Measurements from ENCODE around the gene VSIG2. TPM values are rescaled to one million over a fixed set of nuclear protein-coding genes. Genes with fewer than 3 reads are reported as not detected.

VSIG2 gene
- total RNA-seq, 1 donor from 2014 or later: not detected

GRCh38 chr11:124745835-124746620 is 6.0 kb downstream of the VSIG2 start:
- Mint-ChIP-seq H3K27me3 (ENCODE audit: low read depth) (peaks cover 97% of the 10 kb centered on the region), H3K36me3 (ENCODE audit: low read depth) (peaks cover 6% of the 10 kb centered on the region), H3K27ac (ENCODE audit: unreplicated experiment) (no peak overlapping the region), H3K4me1 (peaks cover 26% of the 10 kb centered on the region), H3K4me3 (peak overlapping the region; percentile 87), H3K9me3 (no peaks in the 10 kb centered on the region)
- peak; percentile 52 for TF ChIP-seq CTCF (conservative IDR thresholded peaks at IDR 0.05)
- no peak for DNase-seq (ENCODE audit: low read depth, low spot score)

GRCh38 chr11:124745270-124745834 is 6.7 kb downstream of the VSIG2 start:
- Mint-ChIP-seq H3K9me3 (no peaks in the 10 kb centered on the region), H3K27me3 (ENCODE audit: low read depth) (peaks cover 100% of the 10 kb centered on the region), H3K36me3 (ENCODE audit: low read depth) (peaks cover 6% of the 10 kb centered on the region), H3K27ac (ENCODE audit: unreplicated experiment) (no peak overlapping the region), H3K4me3 (peak overlapping the region; percentile 74), H3K4me1 (peaks cover 30% of the 10 kb centered on the region)
- no peak for TF ChIP-seq CTCF (conservative IDR thresholded peaks at IDR 0.05)
- DNase-seq (ENCODE audit: low read depth, low spot score): no peak

- peaks cover 91% of the 10 kb centered on the region for H3K27me3 Mint-ChIP-seq (ENCODE audit: low read depth)
- peaks cover 43% of the 10 kb centered on the region for H3K4me1 Mint-ChIP-seq
- no peaks in the 10 kb centered on the region for H3K9me3 Mint-ChIP-seq
- no peak for DNase-seq (ENCODE audit: low read depth, low spot score)
- H3K4me3 Mint-ChIP-seq: no peak overlapping the region
- H3K27ac Mint-ChIP-seq (ENCODE audit: unreplicated experiment): no peak overlapping the region
- no peak for TF ChIP-seq CTCF (conservative IDR thresholded peaks at IDR 0.05)
- peaks cover 6% of the 10 kb centered on the region for H3K36me3 Mint-ChIP-seq (ENCODE audit: low read depth)
These were observed 9.0 kb downstream of the VSIG2 start for GRCh38 chr11:124743050-124743449.

GRCh38 chr11:124742555-124742954 is 9.5 kb downstream of the VSIG2 start:
- no peak overlapping the region for H3K27ac Mint-ChIP-seq (ENCODE audit: unreplicated experiment)
- peaks cover 86% of the 10 kb centered on the region for H3K27me3 Mint-ChIP-seq (ENCODE audit: low read depth)
- peaks cover 48% of the 10 kb centered on the region for H3K4me1 Mint-ChIP-seq
- DNase-seq (ENCODE audit: low read depth, low spot score): no peak
- no peak for TF ChIP-seq CTCF (conservative IDR thresholded peaks at IDR 0.05)
- no peaks in the 10 kb centered on the region for H3K9me3 Mint-ChIP-seq
- H3K4me3 Mint-ChIP-seq: no peak overlapping the region
- H3K36me3 Mint-ChIP-seq (ENCODE audit: low read depth): peaks cover 6% of the 10 kb centered on the region

- Mint-ChIP-seq H3K9me3 (no peaks in the 10 kb centered on the region), H3K4me3 (peak overlapping the region; percentile 85), H3K36me3 (ENCODE audit: low read depth) (peaks cover 3% of the 10 kb centered on the region), H3K27ac (ENCODE audit: unreplicated experiment) (no peak overlapping the region), H3K27me3 (ENCODE audit: low read depth) (peaks cover 68% of the 10 kb centered on the region), H3K4me1 (peaks cover 37% of the 10 kb centered on the region)
- no peak for DNase-seq (ENCODE audit: low read depth, low spot score)
- peak; percentile 59 for TF ChIP-seq CTCF (conservative IDR thresholded peaks at IDR 0.05)
These were observed 11.7 kb downstream of the VSIG2 start for GRCh38 chr11:124740277-124740882.

Measured in neural crest cell (in vitro differentiated cells).